NOMO-1 treated with DMSO at 0.1 percent for 48 hours (cell line): ENCODE measurements around the gene MYLK3.
"Not testable (repeated sequence)": the region's sequence is repeated elsewhere in the genome, so short reads cannot be mapped to it uniquely, and the experiment has no call there.

Experiments
- DNase-seq: peaks from one replicate; lab custom pipeline; 2025; ENCODE audit not compliant: unreplicated experiment; lab: John Stamatoyannopoulos, UW

The MYLK3 gene

GRCh38 chr16:46747777-46748651 lies at the start of gene MYLK3:
Gene MYLK3, minus strand, starts transcription at chr16:46748344. Its CDS starts 151 bp downstream, at chr16:46748193.
- DNase-seq, result no peak

DNA sequence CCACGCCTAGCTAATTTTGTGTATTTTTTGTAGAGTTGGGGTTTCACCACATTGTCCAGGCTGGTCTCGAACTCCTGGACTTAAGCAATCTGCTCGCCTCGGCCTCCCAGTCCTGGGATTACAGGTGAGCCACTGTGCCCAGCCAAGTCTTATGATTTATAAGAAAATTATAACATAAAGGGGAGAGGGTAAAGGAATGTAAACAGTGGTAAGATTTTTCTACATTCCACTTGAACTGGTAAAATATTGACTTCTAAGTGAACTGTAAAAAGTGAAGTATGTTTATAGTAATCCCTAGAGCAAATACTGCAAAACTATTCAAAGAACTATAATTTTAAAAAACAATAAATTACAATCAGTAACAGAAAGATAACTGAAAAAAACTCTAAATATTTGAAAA lies 49.4 kb upstream of the MYLK3 start:
- DNase-seq, result no peak

DNA sequence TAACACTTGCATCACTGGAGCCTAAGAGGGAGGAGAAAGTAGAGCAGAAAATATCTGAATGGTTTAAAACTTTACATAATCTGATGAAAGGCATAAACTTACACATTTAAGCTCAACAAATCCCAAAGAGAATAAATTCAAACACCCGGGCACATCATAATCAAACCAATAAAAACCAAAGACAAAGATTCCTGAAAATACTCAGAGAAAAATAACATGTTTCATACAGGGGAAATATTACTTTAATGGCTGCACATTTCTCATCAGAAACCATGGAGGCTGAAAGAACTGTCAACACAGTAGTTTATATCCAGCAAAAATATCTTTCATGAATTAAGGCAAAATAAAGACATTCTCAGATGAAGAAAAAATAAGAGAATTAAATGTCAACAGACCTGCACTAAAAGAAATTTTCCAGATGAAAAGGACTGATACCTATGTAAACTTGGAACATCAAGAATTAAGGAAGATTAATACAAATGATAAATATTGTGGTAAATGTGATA lies 48.7 kb upstream of the MYLK3 start:
- DNase-seq, result no peak

GRCh38 chr16:46793841-46794240 lies 45.7 kb upstream of the MYLK3 start:
- no peak for DNase-seq

- no peak for DNase-seq
These were observed 42.6 kb upstream of the MYLK3 start for GRCh38 chr16:46790599-46791270.

DNA sequence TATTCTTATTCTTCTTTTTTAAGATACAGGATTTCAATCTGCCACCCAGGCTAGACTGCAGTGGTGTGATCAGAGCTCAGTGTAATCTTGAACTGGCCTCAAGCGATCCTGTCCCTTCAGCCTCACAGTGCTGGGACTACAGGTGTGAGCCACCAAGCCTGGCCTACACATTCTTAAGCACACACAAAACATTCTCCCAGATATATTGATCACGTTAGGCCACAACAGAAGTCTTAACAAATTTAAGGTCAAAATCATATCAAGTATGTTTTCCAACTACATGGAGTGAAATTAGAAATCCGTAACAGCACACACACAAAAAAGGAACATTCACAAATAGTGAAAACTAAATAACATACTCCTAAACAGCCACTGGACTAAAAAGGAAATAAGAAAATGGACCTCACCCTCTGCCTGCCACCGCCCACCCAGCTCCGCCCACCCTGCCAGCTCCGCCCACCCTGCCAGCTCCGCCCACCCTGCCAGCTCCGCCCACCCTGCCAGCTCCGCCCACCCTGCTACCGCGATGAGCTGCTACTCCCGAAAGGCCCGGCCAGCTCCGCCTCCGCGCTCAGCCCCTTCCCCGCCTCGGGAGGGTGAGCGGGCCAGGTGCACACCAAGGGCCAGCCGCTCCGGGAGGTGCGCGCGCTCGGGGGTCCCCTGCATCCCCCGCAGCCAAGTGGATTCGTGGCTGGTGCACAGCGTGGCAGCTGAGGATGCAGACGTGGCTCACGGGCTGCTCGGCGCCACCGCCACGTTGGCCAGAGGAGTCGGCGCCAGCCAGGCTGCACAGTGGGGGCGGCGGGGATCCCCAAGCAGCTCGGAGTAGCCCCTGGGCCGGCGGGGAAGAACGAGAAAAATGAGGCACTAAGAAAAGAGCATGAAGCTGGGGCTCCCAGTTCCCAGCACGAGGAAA lies 41.6 kb upstream of the MYLK3 start:
- peak; percentile 65 for DNase-seq

GRCh38 chr16:46788891-46789474 lies 40.8 kb upstream of the MYLK3 start:
- DNase-seq, result peak; percentile 39

DNA sequence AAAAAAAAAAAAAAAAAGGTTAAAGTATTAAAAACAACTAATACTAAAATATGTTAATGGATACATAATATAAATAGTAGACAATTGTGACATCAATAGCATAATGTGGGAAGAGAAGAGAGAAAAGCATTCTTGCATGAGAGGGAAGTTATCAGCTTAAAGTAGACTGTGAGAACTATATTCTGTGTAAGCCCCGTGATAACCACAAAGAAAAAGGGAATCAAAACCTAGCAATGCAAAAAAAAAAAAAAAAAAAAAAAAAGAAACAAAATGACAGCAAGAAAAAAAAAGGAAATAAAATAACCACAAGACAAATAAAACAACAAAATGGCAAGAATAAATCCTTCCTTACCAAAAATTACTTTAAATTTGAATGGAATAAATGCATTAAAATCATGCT lies 39.8 kb upstream of the MYLK3 start:
- DNase-seq, result peak; percentile 86

DNA sequence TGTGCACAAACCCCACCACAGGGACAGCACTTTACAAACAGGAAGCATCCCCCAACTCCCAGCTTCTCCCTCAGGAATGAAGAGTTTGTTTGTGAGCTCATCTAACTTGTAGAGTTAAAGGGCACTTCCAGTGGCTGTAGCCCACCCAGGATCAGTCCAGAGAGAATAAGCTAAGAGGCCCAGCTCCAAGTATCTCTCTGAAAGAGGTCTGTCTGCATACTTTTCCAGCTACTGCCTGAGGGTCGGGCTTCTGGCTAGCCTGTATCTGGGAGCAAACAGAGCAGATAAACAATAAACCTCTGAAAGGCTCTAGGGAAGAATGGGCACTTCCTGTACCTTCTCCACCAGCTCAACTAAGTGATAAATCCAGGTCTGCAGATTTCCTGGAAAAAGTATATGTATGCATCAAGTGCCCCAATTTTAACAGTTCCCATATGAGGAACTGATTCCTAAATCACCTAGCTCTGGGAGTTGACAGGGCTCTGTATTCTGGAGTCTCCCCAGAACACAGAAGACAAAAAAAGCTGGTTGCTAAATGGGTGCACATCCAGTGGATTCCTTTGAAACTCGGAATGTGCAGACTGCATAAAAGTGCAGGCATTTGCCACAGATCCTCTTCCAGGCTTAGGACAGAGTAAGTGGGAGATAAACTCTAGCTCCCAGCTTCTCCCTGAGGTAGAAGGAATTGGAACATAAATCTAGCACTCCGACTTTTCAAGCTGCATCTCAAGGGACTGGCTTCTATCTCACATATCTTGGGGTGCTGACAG lies 37.1 kb upstream of the MYLK3 start:
- no peak for DNase-seq

GRCh38 chr16:46784569-46784968 lies 36.4 kb upstream of the MYLK3 start:
- not testable (repeated sequence) for DNase-seq

GRCh38 chr16:46783800-46784199 lies 35.7 kb upstream of the MYLK3 start:
- DNase-seq, result no peak

DNA sequence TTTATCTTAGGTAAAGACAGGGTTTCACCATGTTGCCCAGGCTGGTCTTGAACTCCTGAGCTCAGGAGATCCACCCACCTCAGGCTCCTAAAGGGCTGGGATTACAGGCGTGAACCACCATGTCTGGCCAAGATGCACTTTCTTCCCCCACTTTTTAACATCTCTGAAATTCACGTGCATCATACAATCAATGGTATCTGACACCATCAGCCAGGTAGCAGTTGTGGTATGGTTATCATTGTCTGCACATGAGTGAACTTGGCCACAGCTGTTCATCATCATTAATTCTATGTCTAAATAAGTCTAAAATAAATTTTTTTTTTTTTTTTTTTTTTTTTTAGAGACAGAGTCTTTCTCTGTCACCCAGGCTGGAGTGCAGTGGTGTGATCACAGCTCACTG lies 34.2 kb upstream of the MYLK3 start:
- no peak for DNase-seq

- DNase-seq, result no peak
These were observed 29.7 kb upstream of the MYLK3 start for GRCh38 chr16:46777804-46778203.

- DNase-seq, result no peak
These were observed 27.1 kb upstream of the MYLK3 start for GRCh38 chr16:46775214-46775613.

- no peak for DNase-seq
These were observed 26.6 kb upstream of the MYLK3 start for GRCh38 chr16:46774743-46775177.

GRCh38 chr16:46772463-46772862 lies 24.3 kb upstream of the MYLK3 start:
- DNase-seq, result no peak

DNA sequence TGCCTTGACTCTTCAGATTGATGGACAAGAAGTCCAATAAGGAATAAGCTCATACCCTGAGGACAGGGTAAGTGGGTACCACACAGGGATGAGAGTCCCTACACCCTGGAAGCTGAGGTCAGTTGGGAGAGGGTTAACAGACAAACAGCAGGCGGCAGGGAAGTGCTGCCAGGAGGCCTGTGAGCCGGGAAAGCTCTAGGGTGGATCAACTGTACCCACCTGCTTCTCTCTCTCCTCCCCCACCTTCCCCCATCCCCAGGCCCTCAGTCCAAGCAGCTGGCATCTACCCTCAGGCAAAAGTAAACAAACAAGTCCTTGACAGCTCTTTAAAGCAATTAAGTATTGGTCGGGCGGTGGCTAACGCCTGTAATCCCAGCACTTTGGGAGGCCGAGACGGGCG lies 20.7 kb upstream of the MYLK3 start:
- no peak for DNase-seq

DNA sequence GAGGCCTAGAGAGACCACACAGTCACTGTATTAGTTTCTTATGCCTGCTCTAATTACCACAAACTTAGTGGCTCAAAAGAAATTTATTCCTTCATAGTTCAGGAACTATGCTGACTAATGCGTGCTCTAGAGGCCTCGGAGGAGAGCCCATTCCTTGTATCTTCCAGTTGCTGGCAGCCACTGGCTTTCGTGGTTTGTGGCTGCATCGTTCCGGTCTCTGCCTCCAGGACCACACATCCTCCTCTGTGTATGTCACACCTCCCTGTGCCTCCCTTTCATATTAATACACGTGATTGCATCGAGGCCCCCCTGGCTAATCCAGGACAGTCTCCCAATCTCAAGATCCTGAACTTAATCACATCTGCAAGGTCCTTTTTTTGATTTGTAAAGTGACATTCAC lies 16.9 kb upstream of the MYLK3 start:
- DNase-seq, result no peak

GRCh38 chr16:46763147-46763546 lies 15.0 kb upstream of the MYLK3 start:
- DNase-seq, result no peak

DNA sequence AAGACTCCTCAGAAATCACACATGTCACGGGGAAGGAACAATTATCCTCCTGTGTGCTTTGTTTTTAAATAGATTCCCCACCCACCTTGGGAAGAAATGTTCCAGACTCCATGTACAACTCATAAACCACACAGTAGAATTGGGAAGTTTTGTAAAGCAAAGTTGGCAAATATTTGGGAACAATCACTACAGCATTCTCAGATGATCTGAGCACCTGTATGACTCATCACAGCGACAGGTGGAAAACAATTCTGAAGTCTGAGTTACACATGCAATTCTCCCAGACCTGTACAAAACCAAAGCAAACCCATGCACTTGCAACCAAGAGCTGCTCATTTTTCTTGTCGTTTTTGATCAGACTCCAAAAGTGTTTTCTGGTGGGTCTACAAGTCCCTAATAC lies 14.4 kb upstream of the MYLK3 start:
- no peak for DNase-seq
